C4-2B (cell line): ENCODE data around the gene SLC17A3.

Experiments
- ZFX ChIP-seq: fragments of 450-650 bp; IDR thresholded peaks from 2 replicates; pipeline ENCODE4 v1.6.1; 2017
- TF ChIP-seq, protein P1 (sequence below): fragments of 450-650 bp; conservative IDR thresholded peaks from 2 replicates; pipeline ENCODE4 v1.5.1; 2017; ENCODE audit warnings: mild to moderate bottlenecking

DNA sequence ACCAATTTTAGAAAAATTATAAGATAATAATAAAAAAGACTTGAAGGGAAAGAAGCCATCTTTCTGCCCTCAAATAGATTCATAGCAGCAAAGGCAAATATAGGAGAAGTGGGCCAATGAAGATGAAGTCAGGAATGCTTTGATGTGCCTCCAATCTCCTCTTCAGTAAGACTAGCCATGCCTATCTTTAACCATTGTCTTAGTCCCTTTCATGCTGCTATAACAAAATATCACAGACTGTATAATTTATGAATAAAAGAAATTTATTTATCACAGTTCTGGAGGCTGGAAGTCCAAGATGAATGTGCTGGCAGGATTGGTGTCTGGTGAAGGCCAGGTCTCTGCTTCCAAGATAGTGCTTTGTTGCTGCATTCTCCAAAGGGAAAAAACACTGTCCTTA is 18.8 kb upstream of the SLC17A3 start:
- TF ChIP-seq, protein P1, sequence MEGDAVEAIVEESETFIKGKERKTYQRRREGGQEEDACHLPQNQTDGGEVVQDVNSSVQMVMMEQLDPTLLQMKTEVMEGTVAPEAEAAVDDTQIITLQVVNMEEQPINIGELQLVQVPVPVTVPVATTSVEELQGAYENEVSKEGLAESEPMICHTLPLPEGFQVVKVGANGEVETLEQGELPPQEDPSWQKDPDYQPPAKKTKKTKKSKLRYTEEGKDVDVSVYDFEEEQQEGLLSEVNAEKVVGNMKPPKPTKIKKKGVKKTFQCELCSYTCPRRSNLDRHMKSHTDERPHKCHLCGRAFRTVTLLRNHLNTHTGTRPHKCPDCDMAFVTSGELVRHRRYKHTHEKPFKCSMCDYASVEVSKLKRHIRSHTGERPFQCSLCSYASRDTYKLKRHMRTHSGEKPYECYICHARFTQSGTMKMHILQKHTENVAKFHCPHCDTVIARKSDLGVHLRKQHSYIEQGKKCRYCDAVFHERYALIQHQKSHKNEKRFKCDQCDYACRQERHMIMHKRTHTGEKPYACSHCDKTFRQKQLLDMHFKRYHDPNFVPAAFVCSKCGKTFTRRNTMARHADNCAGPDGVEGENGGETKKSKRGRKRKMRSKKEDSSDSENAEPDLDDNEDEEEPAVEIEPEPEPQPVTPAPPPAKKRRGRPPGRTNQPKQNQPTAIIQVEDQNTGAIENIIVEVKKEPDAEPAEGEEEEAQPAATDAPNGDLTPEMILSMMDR, result no peak
- TF ChIP-seq ZFX, result no peak
